Calu3 (cell line): ENCODE measurements around the gene CALR. TPM values are rescaled to one million over a fixed set of nuclear protein-coding genes. Genes with fewer than 3 reads are reported as not detected.

Source experiments
- BruUV-seq: library from RNA; stranded (reverse); fragments of 400-500 nt; replicated peaks from 2 replicates; lab custom pipeline; 2021; lab: Mats Ljungman, UMichigan
- CTCF ChIA-PET: fragments of 300-600 bp; sonication (Branson Sonifier 250); formaldehyde crosslinking; loops from one replicate; lab custom pipeline; 2022; ENCODE audit warnings: antibody characterized with exemption; lab: Charles Lee
- DNase-seq: peaks from one replicate; pipeline ENCODE4 v3.0.0; 2022
- H3K27ac Mint-ChIP-seq: one replicate; pipeline ENCODE4 v1.8.0; 2022; ENCODE audit warnings: mixed read lengths; ENCODE audit not compliant: unreplicated experiment
- H3K27me3 Mint-ChIP-seq: one replicate; pipeline ENCODE4 v1.8.0; 2022; ENCODE audit warnings: mixed read lengths; ENCODE audit not compliant: unreplicated experiment
- H3K36me3 Mint-ChIP-seq: one replicate; pipeline ENCODE4 v1.8.0; 2022; ENCODE audit warnings: mild to moderate bottlenecking, moderate library complexity, mixed read lengths; ENCODE audit not compliant: insufficient read depth, unreplicated experiment
- H3K4me1 Mint-ChIP-seq: one replicate; pipeline ENCODE4 v1.8.0; 2022; ENCODE audit warnings: mild to moderate bottlenecking, low read depth, mixed read lengths; ENCODE audit not compliant: unreplicated experiment
- H3K4me3 Mint-ChIP-seq: one replicate; pipeline ENCODE4 v1.8.0; 2022; ENCODE audit warnings: mild to moderate bottlenecking, low read depth, moderate library complexity, mixed read lengths; ENCODE audit not compliant: unreplicated experiment
- H3K9me3 Mint-ChIP-seq: one replicate; pipeline ENCODE4 v1.8.0; 2022; ENCODE audit warnings: low read depth, mixed read lengths; ENCODE audit not compliant: unreplicated experiment
- CTCF ChIP-seq: fragments of 200-600 bp; IDR thresholded peaks from one replicate; pipeline ENCODE4 v1.8.0; 2022; ENCODE audit warnings: antibody characterized with exemption; ENCODE audit not compliant: unreplicated experiment
- intact Hi-C: fragments of 100-400 bp; cut with micrococcal nuclease; formaldehyde crosslinking; loops from one replicate; pipeline ENCODE4 v1.10.0; 2022; ENCODE audit not compliant: unreplicated experiment
- total RNA-seq: library from RNA; stranded (reverse); gene quantifications from 2 replicates; pipeline ENCODE4 v1.2.3, GENCODE V29; 2022

Gene CALR
- total RNA-seq, 1 experiment from 2014 or later, result 680 TPM

- H3K27me3 Mint-ChIP-seq, result no peaks in the 10 kb centered on the region
- no peaks in the 10 kb centered on the region for H3K9me3 Mint-ChIP-seq
- no peak overlapping the region for H3K4me3 Mint-ChIP-seq
- peaks cover 15% of the 10 kb centered on the region for H3K4me1 Mint-ChIP-seq
- intact Hi-C loops, result no loop called here
- CTCF ChIA-PET, result no interaction called here
- BruUV-seq, result no TSS peak
- no peak for TF ChIP-seq CTCF
- no peak overlapping the region for H3K27ac Mint-ChIP-seq
- no peak for DNase-seq
- H3K36me3 Mint-ChIP-seq, result peaks cover 29% of the 10 kb centered on the region
These were observed 44.8 kb upstream of the CALR start for GRCh38 chr19:12893582-12893981.

- Mint-ChIP-seq H3K27me3 (no peaks in the 10 kb centered on the region), H3K9me3 (no peaks in the 10 kb centered on the region), H3K4me3 (no peak overlapping the region), H3K4me1 (peaks cover 7% of the 10 kb centered on the region), H3K27ac (no peak overlapping the region), H3K36me3 (peaks cover 17% of the 10 kb centered on the region)
- CTCF ChIA-PET, result no interaction called here
- TF ChIP-seq CTCF, result no peak
- no peak for DNase-seq
- intact Hi-C loops, result no loop called here
- BruUV-seq, result no TSS peak
These were observed 41.9 kb upstream of the CALR start for GRCh38 chr19:12896460-12896859.

GRCh38 chr19:12899891-12900518 lies 38.4 kb upstream of the CALR start:
- TF ChIP-seq CTCF, result no peak
- Mint-ChIP-seq H3K36me3 (peaks cover 5% of the 10 kb centered on the region), H3K4me1 (no peaks in the 10 kb centered on the region), H3K9me3 (no peaks in the 10 kb centered on the region), H3K27ac (no peak overlapping the region), H3K4me3 (no peak overlapping the region), H3K27me3 (no peaks in the 10 kb centered on the region)
- DNase-seq, result no peak
- CTCF ChIA-PET, result no interaction called here
- intact Hi-C loops, result no loop called here
- BruUV-seq, result no TSS peak

- Mint-ChIP-seq H3K4me1 (peaks cover 7% of the 10 kb centered on the region), H3K4me3 (no peak overlapping the region), H3K9me3 (no peaks in the 10 kb centered on the region), H3K27me3 (no peaks in the 10 kb centered on the region), H3K36me3 (no peaks in the 10 kb centered on the region), H3K27ac (no peak overlapping the region)
- DNase-seq, result peak; percentile 31
- CTCF ChIA-PET, result interaction anchor here (0.6 kb wide), 1 partner anchor 289 kb away, joined by 3 read pairs; no protein-coding TSS in a partner anchor
- intact Hi-C loops, result no loop called here
- TF ChIP-seq CTCF, result no peak
- no TSS peak for BruUV-seq
These were observed 31.2 kb upstream of the CALR start for GRCh38 chr19:12907166-12907565.
